Measurements from ENCODE around the gene EYS.

DNA sequence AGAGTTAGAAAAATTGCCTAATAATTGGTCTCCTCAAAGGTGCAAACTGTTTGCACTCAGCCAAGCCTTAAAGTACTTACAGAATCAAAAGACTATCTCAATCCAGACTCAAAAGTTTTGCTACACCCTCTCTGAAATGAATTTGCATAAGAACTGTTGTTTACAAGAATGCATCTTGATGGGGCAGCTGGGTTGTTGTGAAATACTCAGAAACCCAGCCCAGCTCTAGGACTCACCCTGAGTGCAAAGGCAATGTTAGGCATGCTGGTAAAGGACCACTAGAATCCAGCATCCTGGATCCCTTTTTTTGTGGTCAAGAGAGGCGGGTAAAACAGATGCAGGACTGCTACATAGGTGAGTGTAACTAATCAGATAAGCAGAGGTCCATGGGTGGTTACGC lies 700.2 kb downstream of the EYS start:
- TF ChIP-seq CTCF (IDR thresholded peaks at IDR 0.05; ENCODE audit: low read depth, low read length, poor library complexity, severe bottlenecking) (no peak), EZH2phosphoT487 (IDR thresholded peaks at IDR 0.05; ENCODE audit: borderline replicate concordance, low read length) (no peak)
